Measurements from ENCODE around the gene MED16.
A peak's percentile ranks its signal among the peaks of the same experiment; 100 is the strongest.

Gene MED16

GRCh38 chr19:938233-938923, 45.4 kb upstream of the MED16 start:
- no peak for TF ChIP-seq EZH2 (IDR thresholded peaks at IDR 0.05; ENCODE audit: borderline replicate concordance, low read depth, low read length, severe bottlenecking)
- no peak for TF ChIP-seq CTCF (IDR thresholded peaks at IDR 0.05; ENCODE audit: borderline replicate concordance, extremely low read depth, low read length, poor library complexity, severe bottlenecking)
- Histone ChIP-seq H3K27me3 (ENCODE audit: insufficient read depth, low read length, poor library complexity) (no peaks in the 10 kb centered on the region), H3K27ac (ENCODE audit: low read length) (no peak overlapping the region), H3K4me3 (ENCODE audit: low read depth in 1 of 2, low read length in 2 of 2) (no peak overlapping the region), H4K20me1 (ENCODE audit: insufficient read depth, low read length) (peaks cover 46% of the 10 kb centered on the region), H3K4me2 (ENCODE audit: insufficient read depth, low read length) (no peak overlapping the region), H3K9ac (ENCODE audit: low read depth, low read length) (no peak overlapping the region), H3K4me1 (ENCODE audit: insufficient read depth, low read length) (no peaks in the 10 kb centered on the region), H3K36me3 (ENCODE audit: insufficient read depth, low read length) (peaks cover 55% of the 10 kb centered on the region), H2AFZ (ENCODE audit: low read depth, low read length) (no peak overlapping the region), H3K79me2 (ENCODE audit: insufficient read depth, low read length) (peaks cover 83% of the 10 kb centered on the region), H3K9me3 (ENCODE audit: insufficient read depth, low read length, severe bottlenecking) (no peaks in the 10 kb centered on the region)
- ATAC-seq (ENCODE audit: insufficient read depth, low read depth) (no peak), DNase-seq (no peak)

GRCh38 chr19:937259-937694, 44.3 kb upstream of the MED16 start:
- no peak overlapping the region for H2AFZ ChIP-seq (ENCODE audit: low read depth, low read length)
- peaks cover 58% of the 10 kb centered on the region for H3K36me3 ChIP-seq (ENCODE audit: insufficient read depth, low read length)
- TF ChIP-seq EZH2 (IDR thresholded peaks at IDR 0.05; ENCODE audit: borderline replicate concordance, low read depth, low read length, severe bottlenecking) (no peak), CTCF (IDR thresholded peaks at IDR 0.05; ENCODE audit: borderline replicate concordance, extremely low read depth, low read length, poor library complexity, severe bottlenecking) (no peak)
- no peak overlapping the region for H3K4me2 ChIP-seq (ENCODE audit: insufficient read depth, low read length)
- H3K4me1 ChIP-seq (ENCODE audit: insufficient read depth, low read length), result no peaks in the 10 kb centered on the region
- no peak overlapping the region for H3K9ac ChIP-seq (ENCODE audit: low read depth, low read length)
- ATAC-seq (ENCODE audit: insufficient read depth, low read depth) (0 out of 3 replicates have a peak, but pooled peaks have one; percentile 58), DNase-seq (peak; percentile 32)
- peaks cover 51% of the 10 kb centered on the region for H4K20me1 ChIP-seq (ENCODE audit: insufficient read depth, low read length)
- no peaks in the 10 kb centered on the region for H3K27me3 ChIP-seq (ENCODE audit: insufficient read depth, low read length, poor library complexity)
- no peak overlapping the region for H3K27ac ChIP-seq (ENCODE audit: low read length)
- H3K79me2 ChIP-seq (ENCODE audit: insufficient read depth, low read length), result peaks cover 86% of the 10 kb centered on the region
- no peaks in the 10 kb centered on the region for H3K9me3 ChIP-seq (ENCODE audit: insufficient read depth, low read length, severe bottlenecking)
- H3K4me3 ChIP-seq (ENCODE audit: low read depth in 1 of 2, low read length in 2 of 2), result no peak overlapping the region

GRCh38 chr19:936175-936546, 43.2 kb upstream of the MED16 start:
- peaks cover 79% of the 10 kb centered on the region for H3K79me2 ChIP-seq (ENCODE audit: insufficient read depth, low read length)
- H3K36me3 ChIP-seq (ENCODE audit: insufficient read depth, low read length), result peaks cover 53% of the 10 kb centered on the region
- H3K4me3 ChIP-seq (ENCODE audit: low read depth in 1 of 2, low read length in 2 of 2), result no peak overlapping the region
- no peak overlapping the region for H2AFZ ChIP-seq (ENCODE audit: low read depth, low read length)
- H3K9ac ChIP-seq (ENCODE audit: low read depth, low read length), result no peak overlapping the region
- ATAC-seq (ENCODE audit: insufficient read depth, low read depth), result no peak
- peaks cover 46% of the 10 kb centered on the region for H4K20me1 ChIP-seq (ENCODE audit: insufficient read depth, low read length)
- H3K27ac ChIP-seq (ENCODE audit: low read length), result no peak overlapping the region
- no peaks in the 10 kb centered on the region for H3K4me1 ChIP-seq (ENCODE audit: insufficient read depth, low read length)
- no peak overlapping the region for H3K4me2 ChIP-seq (ENCODE audit: insufficient read depth, low read length)
- DNase-seq, result no peak
- H3K27me3 ChIP-seq (ENCODE audit: insufficient read depth, low read length, poor library complexity), result no peaks in the 10 kb centered on the region
- TF ChIP-seq CTCF (IDR thresholded peaks at IDR 0.05; ENCODE audit: borderline replicate concordance, extremely low read depth, low read length, poor library complexity, severe bottlenecking) (no peak), EZH2 (IDR thresholded peaks at IDR 0.05; ENCODE audit: borderline replicate concordance, low read depth, low read length, severe bottlenecking) (no peak)
- no peaks in the 10 kb centered on the region for H3K9me3 ChIP-seq (ENCODE audit: insufficient read depth, low read length, severe bottlenecking)
